Left cardiac atrium (tissue), 4 donors: ENCODE results near the gene NSFL1C. TPM values are rescaled to one million over a fixed set of nuclear protein-coding genes. Genes with fewer than 3 reads are reported as not detected.

ENCODE experiments used
- ATAC-seq, 2 donors: fragments of 200-7000 bp; cut with Tn5 transposase; one replicate each; pipeline ENCODE4 v1.9.1; 2020; ENCODE audit warnings: mild to moderate bottlenecking in 2 of 2, moderate library complexity in 2 of 2
- DNase-seq: peaks from one replicate; pipeline ENCODE4 v3.0.0-alpha.2; 2020
- intact Hi-C, 2 donors: fragments of 100-400 bp; cut with DNase I; formaldehyde crosslinking; loops; one replicate each; pipeline versions ENCODE4 v1.14.1 to v1.15.1; 2022 to 2023
- total RNA-seq, 2 donors: library from RNA; stranded (reverse); fragmentation: NEBNext Ultra II Directional; extraction: Animal tissue kit (Norgen Biotek cat#: 25700); gene quantifications; one replicate each; pipeline ENCODE4 v1.2.1, GENCODE V29; 2021
- donor health status: DM: no; HTN: yes; CAD: no.
- donor health status: DM: no; HTN: yes; CAD: no; lungs with severe emphysema.
- donor health status: DM: yes; HTN: yes; CAD: no.
- donor health status: Dilated cardiomyopathy.

Gene NSFL1C
- total RNA-seq, 2 donors from 2014 or later, result 48.8 to 62.7 TPM

DNA sequence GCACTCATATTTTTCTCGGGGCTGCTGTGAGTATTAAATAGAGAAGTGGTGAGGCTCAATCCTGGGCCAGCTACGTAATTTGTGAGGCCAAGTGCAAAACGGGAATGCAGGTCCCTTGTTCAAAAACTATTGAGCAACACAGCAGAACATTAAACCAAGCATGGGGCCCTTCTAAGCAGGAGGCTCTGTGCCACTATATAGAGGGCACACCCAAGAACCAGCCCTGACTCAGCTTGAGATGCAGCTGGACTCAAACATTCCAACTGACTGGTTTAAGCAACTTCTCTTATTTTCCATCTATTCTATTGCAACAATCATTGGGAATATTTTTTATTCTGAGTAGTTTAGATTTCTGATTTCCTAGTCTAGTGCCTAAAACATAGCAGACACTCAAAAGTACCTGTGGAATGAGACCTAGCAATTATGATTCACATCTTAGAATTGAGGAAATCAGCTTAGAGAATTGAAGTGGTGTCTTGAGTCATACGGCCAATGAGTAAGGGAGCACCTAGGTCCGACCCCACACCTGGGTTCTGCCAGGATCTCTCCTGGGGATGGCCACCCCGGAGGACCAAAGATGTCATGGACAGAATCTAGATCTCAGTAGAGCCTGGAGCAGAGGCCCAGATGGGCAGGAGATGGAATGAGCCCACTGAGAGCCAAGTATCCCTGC, 23.3 kb upstream of the NSFL1C start:
- intact Hi-C loops, result no loop called here
- DNase-seq, result no peak
- peak in 1 of 2 donors; percentile 74 for ATAC-seq

DNA sequence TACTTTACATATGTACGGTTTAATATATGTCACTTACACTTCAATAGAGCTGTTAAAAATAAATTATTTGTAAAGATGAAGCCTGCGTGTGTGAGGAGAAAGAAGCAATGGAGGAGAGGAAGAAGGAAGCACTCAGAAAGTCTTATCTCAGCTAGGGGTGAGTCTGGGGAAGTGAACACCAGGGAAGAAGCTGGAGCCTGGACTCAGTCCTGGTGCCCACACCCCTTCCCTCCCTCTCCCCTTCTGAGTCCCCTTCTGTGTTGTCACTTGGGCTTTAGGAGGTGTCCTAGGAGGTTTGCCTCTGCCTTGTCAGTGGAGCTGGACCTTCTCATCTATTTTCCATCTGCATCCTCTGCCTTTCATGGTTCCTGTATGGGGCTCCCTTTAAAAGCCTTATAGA, 22.7 kb upstream of the NSFL1C start:
- intact Hi-C loops, result no loop called here
- ATAC-seq (peak in 1 of 2 donors; percentile 26), DNase-seq (no peak)

DNA sequence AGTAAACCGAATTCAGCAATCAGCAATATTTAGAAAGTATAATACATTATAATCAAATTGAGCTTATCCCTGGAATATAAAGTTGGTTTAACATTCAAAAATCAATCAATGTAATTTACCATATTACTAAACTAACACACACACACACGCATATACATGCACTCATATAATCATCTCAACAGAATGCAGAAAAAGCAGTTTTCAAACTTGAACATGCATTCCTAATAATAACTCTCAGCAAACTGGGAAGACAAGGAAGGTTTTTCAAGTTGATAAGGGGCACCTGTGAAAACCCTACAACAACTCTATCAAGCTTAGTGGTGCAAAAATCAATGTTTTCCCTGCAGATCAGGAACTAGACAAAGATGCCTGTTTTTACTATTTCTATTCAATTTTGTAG, 19.9 kb upstream of the NSFL1C start:
- DNase-seq (no peak), ATAC-seq (no peak)
- intact Hi-C loops, result no loop called here

DNA sequence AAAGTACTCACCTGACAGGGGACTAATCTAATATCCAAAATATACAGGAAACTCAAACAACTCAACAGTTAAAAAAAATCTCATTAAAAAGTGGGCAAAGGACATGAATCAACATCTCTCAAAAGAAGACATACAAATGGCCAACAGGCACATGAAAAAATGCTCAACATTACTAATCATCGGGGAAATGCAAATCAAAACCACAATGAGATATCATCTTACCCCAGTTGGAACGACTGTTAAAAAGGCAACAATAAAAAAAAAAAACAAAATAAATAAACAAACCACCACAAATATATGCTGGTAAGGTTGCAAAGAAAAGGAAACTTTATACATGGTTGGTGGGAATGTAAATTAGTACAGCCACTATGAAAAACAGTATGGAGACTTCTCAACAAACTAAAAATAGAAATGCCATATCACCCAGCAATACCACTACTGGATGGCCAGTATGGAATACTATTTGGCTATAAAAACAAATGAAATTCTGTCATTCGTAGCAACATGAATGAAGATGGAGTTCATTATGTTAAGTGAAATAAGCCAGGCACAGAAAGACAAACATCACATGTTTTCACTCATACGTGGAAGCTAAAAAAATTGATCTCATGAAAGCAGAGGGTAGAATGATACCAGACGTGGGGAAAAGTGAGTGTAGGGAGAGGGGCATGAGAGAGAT, 17.9 kb upstream of the NSFL1C start:
- intact Hi-C loops, result no loop called here
- ATAC-seq, result no peak
- DNase-seq, result no peak

DNA sequence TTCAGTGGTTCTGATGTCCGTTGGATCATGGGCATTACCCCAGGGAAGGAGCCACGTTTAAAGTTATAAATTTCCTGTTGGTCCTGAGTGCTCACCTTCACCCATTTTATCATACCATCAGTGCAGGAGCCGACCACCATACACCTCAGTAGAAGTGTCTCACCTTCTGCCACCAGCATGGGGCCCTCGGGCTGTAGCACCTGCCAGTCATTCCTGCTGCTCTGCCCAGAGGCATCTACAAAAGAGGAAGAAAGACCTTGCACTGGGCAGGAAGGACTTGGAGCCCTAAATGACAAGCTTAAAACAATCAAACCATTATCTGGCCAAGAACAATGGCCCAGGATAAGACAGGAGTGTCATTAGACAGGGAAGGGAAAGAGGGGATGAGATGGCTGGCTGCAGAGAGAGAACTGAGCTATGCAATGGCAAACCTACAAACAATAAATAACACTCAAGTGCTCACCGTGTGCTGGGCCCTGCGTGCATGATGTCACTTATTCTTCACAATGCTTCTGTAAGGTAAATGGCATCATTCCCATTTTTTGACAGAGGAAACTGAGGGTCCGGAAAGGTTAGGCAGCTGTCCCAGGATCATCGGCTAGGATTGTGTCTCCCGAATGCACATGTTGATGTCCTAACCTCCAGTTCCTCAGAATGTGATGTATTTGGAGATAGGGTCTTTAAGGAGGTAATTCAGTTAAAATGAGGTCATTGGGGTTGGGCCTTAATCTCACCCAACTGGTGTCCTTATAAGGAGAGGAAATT, 13.4 kb upstream of the NSFL1C start:
- DNase-seq, result no peak
- ATAC-seq, result no peak
- intact Hi-C loops, result no loop called here

DNA sequence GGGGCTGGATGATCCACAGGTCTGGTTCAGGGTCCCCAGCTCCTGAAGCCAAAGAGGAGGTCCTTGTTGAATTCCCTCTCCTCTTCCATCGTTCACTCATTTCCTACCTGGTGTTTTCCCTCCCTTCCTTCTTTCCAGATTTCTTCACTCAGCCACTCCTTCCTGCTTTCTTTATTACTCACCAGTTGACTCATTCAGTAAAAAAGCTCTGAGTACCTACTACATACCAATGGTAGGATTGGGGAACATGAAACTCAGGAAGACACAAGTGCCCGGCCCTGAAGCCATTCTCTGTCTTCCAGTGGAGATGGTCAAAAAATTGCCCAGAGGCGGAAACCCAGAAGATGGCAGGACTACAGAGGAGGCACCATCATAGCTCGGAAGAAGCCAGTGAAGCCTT, 11.9 kb upstream of the NSFL1C start:
- DNase-seq (no peak), ATAC-seq (peak in 1 of 2 donors; percentile 72)
- intact Hi-C loops, result no loop called here

DNA sequence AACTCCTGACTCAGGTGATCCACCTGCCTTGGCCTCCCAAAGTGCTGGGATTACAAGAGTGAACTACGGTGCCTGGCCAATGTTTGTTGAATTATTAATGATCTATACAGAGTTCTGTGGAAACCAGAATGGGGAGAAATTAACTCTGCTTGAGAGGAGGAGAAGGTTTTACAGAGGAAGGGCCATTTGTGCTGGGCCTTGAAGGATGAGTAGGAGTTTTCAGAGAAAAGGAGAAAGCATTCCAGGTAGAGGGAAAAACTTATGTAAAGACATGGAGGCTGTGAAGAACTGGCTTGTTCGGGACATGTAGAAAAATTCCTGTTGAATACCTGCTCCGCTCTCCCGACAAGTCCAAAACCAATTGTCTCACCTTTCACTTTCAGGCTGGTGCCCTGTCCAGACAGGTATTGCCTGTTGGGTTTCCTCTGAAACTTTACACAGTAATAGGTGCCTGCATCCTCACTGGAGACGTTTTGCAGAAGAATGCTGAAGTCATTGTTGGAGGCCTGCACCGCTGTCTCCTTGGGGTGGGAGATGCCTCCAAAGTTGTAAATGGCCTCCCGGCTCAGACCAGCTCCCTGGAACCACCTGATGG, 11.3 kb upstream of the NSFL1C start:
- no peak for ATAC-seq
- intact Hi-C loops, result no loop called here
- no peak for DNase-seq

DNA sequence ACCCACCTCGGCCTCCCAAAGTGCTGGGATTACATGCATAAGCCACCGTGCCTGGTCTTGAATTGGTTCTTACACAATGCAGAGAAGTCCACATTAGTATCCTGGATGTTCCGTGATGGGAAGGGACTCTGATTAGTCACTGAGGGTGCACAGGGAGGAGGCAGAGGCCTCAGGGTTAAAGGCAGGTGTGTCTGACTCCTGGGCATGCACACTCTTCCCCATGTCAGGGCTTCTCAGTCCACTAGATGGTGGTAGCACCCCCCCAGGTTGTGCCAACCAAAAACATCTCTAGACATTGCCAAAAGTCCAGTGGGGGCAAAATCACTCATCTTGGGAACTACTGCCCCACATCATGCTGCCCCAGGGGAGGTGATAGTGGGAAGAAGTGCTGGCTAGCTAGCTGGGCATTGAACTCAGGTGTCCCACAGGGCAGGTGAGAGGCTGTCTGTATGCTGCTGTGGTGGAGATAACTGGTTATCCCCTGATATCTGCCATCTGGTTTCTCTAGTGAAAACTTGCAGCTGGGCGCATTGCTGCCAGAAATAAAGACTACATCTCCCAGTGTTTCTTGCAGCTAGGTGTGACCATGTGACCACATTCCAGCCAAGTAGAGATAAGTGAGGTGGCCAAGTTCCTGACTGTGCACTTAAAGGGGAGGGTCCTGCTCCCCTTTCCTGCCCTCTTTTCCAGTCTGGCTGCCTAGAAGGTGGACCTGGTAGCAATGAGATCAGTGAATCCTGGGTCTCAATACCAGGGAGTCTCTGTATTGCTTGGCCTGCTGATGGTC, 8.4 kb upstream of the NSFL1C start:
- ATAC-seq (no peak), DNase-seq (no peak)
- intact Hi-C loops, result no loop called here

DNA sequence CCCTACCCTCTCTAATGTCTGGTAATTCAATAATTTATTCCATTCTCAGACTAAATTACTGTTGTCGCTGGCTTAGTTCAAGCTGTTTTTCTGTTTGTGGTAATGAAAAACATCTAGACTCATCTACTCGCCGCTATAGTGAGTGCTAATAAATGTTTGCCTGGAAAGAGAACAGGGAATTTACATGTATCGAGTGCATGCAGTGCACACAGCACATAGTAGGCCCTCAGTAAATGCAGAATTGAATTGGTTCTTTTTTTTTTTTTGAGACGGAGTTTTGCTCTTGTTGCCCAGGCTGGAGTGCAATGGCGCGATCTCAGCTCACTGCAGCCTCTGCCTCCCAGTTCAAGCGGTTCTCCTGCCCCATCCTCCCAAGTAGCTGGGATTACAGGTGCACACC, 7.7 kb upstream of the NSFL1C start:
- ATAC-seq (no peak), DNase-seq (no peak)
- intact Hi-C loops, result no loop called here

DNA sequence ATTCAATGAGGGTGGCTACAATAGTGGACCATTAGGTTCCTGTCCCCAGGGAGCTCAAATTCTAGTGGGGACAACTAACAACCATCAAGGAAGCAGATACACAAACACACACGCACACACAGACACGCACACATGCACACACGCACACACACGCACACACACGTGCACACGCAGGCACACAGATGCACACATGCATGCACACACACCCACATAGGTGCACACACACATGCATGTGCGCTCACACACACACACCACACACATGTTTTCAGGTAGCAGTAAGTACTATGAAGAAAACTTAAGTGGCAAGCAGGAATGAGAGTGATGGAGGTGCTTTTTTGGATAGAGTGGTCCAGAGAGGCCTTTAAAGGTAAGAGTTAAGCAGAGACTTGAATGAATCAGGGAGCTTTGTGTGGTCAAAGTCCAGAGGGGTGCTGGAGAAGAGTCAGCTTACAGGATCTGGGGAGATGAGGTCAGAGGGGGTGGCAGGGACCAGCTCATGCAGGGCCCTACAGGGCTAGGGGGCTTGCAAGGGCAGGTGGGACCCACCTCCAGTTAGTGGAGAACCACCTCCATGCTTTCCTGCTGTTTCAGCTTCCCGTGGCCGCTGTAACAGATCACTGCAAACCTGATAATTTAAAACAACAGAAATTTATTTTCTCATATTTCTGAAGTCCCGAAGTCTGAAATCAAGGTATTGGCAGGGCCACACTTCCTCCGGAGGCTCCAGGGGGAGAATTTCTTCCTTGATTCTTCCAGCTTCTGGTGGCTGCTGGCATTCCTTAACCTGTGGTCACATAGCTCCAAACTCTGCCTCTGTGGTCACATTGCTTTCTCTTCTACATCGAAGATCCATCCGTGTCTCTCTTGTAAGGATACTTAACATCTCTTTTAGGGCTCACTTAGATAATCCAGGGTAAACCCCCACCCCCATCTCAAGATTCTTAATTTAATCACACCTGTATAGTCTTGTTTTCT, 6.9 kb upstream of the NSFL1C start:
- DNase-seq, result no peak
- intact Hi-C loops, result no loop called here
- no peak for ATAC-seq

DNA sequence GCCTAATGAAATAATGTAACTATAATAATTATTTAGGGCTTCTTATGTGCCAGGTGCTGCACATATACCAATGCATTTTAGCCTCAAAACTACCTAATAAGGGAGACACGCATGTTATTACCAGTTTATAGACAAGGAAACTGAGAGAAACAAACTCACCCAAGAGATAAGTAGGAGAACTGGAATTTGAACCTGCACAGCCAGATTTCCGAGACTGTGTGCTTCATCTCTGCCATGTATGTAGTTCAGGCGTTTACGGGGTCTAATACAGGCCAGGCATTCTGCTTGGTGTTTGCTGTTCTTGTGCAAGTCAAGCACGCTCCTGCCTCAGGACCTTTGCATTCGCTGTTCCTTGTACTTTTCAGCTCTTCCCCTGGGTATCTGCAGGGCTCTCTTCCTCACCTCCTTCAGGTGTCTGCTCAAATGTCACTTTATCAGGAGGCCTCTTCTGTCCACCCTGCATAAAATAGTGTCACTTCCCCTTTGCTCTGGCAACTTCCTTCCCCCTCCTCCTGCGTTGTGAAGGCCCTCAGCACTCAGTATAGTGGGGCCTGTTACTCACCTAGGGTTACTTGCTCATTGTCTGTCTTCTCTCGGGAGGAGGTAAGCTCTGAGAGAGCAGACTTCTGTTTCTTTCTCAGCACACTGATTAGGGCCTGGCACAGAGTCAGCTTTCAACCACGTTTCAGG, 6.1 kb upstream of the NSFL1C start:
- ATAC-seq, result no peak
- intact Hi-C loops, result no loop called here
- DNase-seq, result no peak

DNA sequence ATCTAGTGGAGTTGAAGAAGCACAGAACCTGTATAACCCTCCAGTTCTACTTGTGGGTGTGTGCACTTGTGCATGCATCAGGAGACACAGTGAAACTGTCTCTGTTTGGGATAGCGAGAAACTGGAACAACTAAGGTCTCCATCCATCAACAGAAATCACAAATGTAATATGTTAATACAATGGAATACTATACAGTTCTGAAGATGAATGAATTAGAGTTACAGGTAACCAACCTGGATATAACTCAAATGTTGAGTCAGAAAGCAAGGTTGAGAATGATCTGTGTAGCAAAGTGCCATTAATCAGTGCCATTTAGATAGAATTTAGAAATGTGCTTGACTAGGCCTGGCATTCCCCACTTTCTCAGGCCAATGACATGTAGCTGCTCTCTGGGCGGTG, 4.6 kb upstream of the NSFL1C start:
- ATAC-seq (no peak), DNase-seq (no peak)
- intact Hi-C loops, result no loop called here

DNA sequence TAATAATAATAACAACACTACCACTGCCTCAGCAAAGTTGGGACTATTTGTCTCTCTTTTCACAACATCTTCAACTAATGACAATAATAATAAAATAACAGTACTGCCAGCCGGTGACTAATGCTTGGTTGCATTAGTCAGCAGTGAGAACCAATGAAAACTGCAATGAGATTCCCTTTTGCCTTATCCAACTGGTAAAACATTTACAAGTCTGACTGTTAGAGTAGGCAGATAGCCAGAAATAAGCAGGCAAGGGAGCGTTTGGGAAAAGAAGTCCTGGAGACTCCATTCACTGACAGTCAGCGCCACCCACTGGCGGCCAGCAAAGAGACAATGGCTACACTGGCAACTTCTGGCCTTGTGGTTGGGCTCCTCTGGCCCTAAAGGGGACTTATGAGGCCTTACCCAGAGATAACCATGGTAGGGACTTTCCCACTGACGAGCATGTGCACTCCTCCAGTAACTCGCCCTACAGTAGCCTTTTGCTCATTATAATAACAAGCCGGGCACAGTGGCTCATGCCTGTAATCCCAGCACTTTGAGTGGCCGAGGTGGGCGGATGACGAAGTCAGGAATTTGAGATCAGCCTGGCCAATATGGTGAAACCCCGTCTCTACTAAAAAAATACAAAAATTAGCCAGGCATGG, 3.4 kb upstream of the NSFL1C start:
- DNase-seq (peak; percentile 83), ATAC-seq (peak; percentile 31 to 48)
- intact Hi-C loops, result no loop called here

DNA sequence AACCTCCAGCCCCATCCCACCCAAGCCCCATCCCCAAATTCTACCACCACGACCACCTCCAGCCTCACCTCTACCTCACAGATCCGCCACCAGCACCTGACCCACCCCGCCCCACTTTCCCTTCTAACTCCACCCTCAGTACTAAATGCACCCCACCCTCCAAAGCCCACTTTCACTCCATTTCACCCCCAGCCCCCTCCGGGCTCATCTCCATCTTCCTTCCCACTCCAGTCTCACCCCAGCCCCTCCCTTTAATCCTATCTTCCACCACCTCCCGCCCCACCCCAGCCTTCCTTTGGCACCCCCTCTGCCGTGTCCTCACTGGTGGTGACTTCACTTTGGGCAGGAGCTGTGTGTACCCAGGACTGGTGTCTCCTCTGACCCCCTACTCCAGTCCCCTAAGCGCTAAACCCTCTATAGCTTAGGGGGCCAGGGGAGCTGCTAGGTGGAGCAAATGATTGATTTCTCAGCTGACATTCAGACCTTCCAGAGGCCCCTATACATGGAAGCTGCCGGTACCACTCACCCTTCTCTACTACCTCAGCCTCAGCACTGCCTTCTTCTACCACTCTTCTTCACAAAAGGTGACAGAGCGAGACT, 2.8 kb upstream of the NSFL1C start:
- no peak for DNase-seq
- ATAC-seq, result no peak
- intact Hi-C loops, result no loop called here

DNA sequence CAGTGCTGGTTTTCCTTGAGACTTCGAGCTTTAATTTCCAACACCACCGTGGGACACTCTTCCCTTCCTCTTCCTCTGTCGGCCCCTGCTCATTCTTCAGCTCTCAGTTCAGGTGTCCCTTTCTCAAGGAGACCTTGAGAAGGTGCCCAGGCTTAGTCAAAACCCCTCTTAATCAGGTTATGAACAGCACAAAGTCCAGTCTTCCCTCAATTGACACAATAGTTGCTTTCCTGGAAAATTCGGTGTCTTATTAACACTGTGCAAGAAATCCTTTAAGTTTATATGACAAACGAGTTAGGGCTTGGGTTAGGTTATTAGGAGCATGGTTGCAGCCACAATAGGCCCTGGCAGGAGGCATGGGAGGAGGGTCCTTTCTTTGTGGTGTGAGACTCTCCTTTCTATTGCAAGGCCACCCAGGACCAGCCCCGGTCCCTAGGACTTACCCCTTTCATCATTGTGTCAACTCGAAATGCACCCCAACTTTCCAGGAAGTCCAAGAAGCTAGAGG, 1.5 kb upstream of the NSFL1C start:
- intact Hi-C loops, result no loop called here
- DNase-seq, result no peak

DNA sequence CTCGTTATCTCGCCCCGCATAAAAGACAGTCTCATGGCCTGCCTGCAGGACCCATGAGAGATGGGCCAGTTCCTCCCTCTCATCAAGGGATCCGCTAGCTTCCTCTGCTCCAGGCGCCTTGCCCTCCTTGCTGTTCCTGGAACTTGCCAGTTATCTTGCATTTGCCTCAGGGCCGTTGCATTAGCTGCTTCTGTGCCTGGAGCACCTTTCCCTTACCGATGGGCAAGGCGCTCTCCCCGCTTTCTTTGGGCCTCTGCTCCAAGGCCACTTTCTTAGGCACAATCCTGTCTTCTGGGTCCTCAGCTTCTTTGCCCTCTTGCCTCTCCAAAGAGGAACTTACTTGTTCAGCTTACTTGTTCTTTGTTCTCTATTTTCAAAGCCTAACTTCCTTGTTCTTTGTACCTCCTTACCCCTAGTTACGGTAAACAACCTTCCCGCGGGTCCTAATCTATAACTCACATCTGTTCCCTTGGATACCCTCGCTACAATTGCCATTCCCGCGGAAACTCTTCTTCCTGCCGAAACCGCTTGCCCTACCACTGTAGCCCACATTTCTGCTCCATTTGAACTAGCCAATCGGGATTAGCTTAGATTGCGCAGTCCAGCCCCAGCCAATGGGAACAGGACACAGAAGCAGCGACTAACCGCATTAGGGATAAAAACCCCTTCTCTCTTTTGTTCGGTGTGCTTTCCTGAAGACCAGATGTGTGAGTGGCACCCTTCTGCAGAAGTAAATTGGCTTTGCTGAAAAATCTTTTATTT, 887 bp upstream of the NSFL1C start:
- DNase-seq, result peak; percentile 32
- intact Hi-C loops, result no loop called here
- ATAC-seq, result peak in 1 of 2 donors; percentile 3

More for the DNA sequence above, 1.5 kb upstream of the NSFL1C start:
- ATAC-seq, result no peak
